ENCODE results near the gene RWDD3.

- TF ChIP-seq CTCF (IDR thresholded peaks at IDR 0.05) = no peak
- TF ChIP-seq POLR2A (IDR thresholded peaks at IDR 0.05; ENCODE audit: low read depth) = no peak
- TF ChIP-seq POLR2AphosphoS5 (IDR thresholded peaks at IDR 0.05) = no peak
- TF ChIP-seq EP300 (IDR thresholded peaks at IDR 0.05) = no peak
Observed at GRCh38 chr1:95265106-95265505, 31.1 kb downstream of the RWDD3 start.
